HepG2 (cell line): ENCODE data around the gene VSX1. TPM values are rescaled to one million over a fixed set of nuclear protein-coding genes. Genes with fewer than 3 reads are reported as not detected.

Source experiments
- ATAC-seq: fragments of 200-7000 bp; cut with Tn5 transposase; 3 replicates; pipeline ENCODE4 v1.9.1; 2020; ENCODE audit warnings: mild to moderate bottlenecking, moderate library complexity
- BruUV-seq: library from RNA; stranded (reverse); fragments of 400-500 nt; replicated peaks from 2 replicates; lab custom pipeline; 2021; lab: Mats Ljungman, UMichigan
- CTCF ChIA-PET: fragments of 300-600 bp; formaldehyde crosslinking; extraction: SDS; loops from one replicate; lab custom pipeline; 2021; ENCODE audit warnings: low total read pairs, inconsistent platforms, low intra/inter-chr PET ratio; lab: Yijun Ruan, JAX
- POLR2A ChIA-PET: fragments of 350-600 bp; sonication (Branson Sonifier 250); formaldehyde crosslinking; loops from one replicate; lab custom pipeline; 2020; ENCODE audit warnings: antibody characterized with exemption, inconsistent platforms; lab: Yijun Ruan, JAX
- DNase-seq: peaks from one replicate; pipeline ENCODE4 v3.0.0-alpha.2; 2015; ENCODE audit warnings: low spot score
- FAIRE-seq: peaks from 3 replicates; lab custom pipeline; 2011; peaks lifted over from hg19 to GRCh38; lab: Jason Lieb, UNC
- H2AFZ ChIP-seq: one replicate; pipeline ENCODE4 v1.6.1; 2011; ENCODE audit warnings: low read length, inconsistent platforms
- H3K27ac ChIP-seq: fragments of 300-600 bp; 3 replicates; pipeline ENCODE4 v1.8.0; 2011; ENCODE audit warnings: mixed run types, mild to moderate bottlenecking, mixed read lengths, low read length, inconsistent platforms; ENCODE audit not compliant: insufficient read depth; ENCODE audit errors: extremely low read length
- H3K27me3 ChIP-seq, 2 experiments: fragments of 200-600 bp in 1 of 2; 2 replicates in 1 of 2; 3 replicates in 1 of 2; pipeline versions ENCODE4 v1.6.0 to v1.8.0; 2011; ENCODE audit warnings: low read length in 2 of 2, mild to moderate bottlenecking in 2 of 2, moderate library complexity in 2 of 2, inconsistent platforms in 1 of 2; ENCODE audit not compliant: insufficient read depth in 2 of 2, control insufficient read depth in 1 of 2
- H3K36me3 ChIP-seq, 2 experiments: fragments of 200-600 bp in 1 of 2; replicated peaks in 1 of 2; 2 replicates in 1 of 2; 3 replicates in 1 of 2; pipeline versions ENCODE4 v1.5.1 to v1.8.0; 2011; ENCODE audit warnings: low read length in 2 of 2, inconsistent platforms in 1 of 2; ENCODE audit not compliant: insufficient read depth in 2 of 2, control insufficient read depth in 1 of 2
- H3K4me1 ChIP-seq: 2 replicates; pipeline ENCODE4 v1.5.1; 2012; ENCODE audit warnings: low read length, inconsistent platforms; ENCODE audit not compliant: insufficient read depth
- H3K4me2 ChIP-seq: 2 replicates; pipeline ENCODE4 v1.6.0; 2011; ENCODE audit warnings: low read depth, low read length, inconsistent platforms
- H3K4me3 ChIP-seq, 3 experiments: fragments of 200-600 bp in 1 of 3; sonication (generic), shearing (Covaris generic) in 1 of 3; replicated peaks in 1 of 3; 2 replicates each; pipeline ENCODE4 v1.5.1; 2011 to 2016; ENCODE audit warnings: low read length in 3 of 3, inconsistent platforms in 2 of 3, low read depth in 2 of 3, mild to moderate bottlenecking in 2 of 3, control low read depth in 1 of 3, mixed read lengths in 1 of 3; ENCODE audit not compliant: insufficient read depth in 1 of 3
- H3K79me2 ChIP-seq: one replicate; pipeline ENCODE4 v1.6.1; 2011; ENCODE audit warnings: low read length, inconsistent platforms; ENCODE audit not compliant: insufficient read depth
- H3K9ac ChIP-seq: 2 replicates; pipeline ENCODE4 v1.6.0; 2011; ENCODE audit warnings: mild to moderate bottlenecking, low read depth, low read length, inconsistent platforms; ENCODE audit not compliant: insufficient read depth
- H3K9me3 ChIP-seq: 2 replicates; pipeline ENCODE4 v1.5.1; 2012; ENCODE audit warnings: mild to moderate bottlenecking, low read length
- H4K20me1 ChIP-seq: 2 replicates; pipeline ENCODE4 v1.6.0; 2011; ENCODE audit warnings: inconsistent platforms, mild to moderate bottlenecking, low read length, moderate library complexity; ENCODE audit not compliant: insufficient read depth
- ELF3 ChIP-seq: IDR thresholded peaks from 2 replicates; pipeline ENCODE4 v1.6.1; 2016; ENCODE audit warnings: missing genetic modification reagents, missing compliant biosample characterization
- ELF4 ChIP-seq: sonication (generic); formaldehyde crosslinking; IDR thresholded peaks from 2 replicates; pipeline ENCODE4 v1.5.0; 2020; ENCODE audit warnings: missing genetic modification reagents, mild to moderate bottlenecking, moderate library complexity, borderline replicate concordance
- KDM6A ChIP-seq: IDR thresholded peaks from 2 replicates; pipeline ENCODE4 v1.6.1; 2016; ENCODE audit warnings: low read depth
- MED13 ChIP-seq: sonication (generic); formaldehyde crosslinking; IDR thresholded peaks from 2 replicates; pipeline ENCODE4 v1.5.0; 2020; ENCODE audit warnings: missing genetic modification reagents
- MIXL1 ChIP-seq: IDR thresholded peaks from 2 replicates; pipeline ENCODE4 v1.6.1; 2016
- NR3C1 ChIP-seq: sonication (generic); formaldehyde crosslinking; IDR thresholded peaks from 2 replicates; pipeline ENCODE4 v1.4.0; 2020; ENCODE audit warnings: missing genetic modification reagents
- SP4 ChIP-seq: sonication (generic); formaldehyde crosslinking; IDR thresholded peaks from 2 replicates; pipeline ENCODE4 v1.8.1; 2023; ENCODE audit warnings: mild to moderate bottlenecking, missing genetic modification reagents
- TBP ChIP-seq: sonication (generic); formaldehyde crosslinking; IDR thresholded peaks from 2 replicates; pipeline ENCODE4 v1.5.0; 2020; ENCODE audit warnings: missing genetic modification reagents
- TCF7L2 ChIP-seq: IDR thresholded peaks from 2 replicates; pipeline ENCODE4 v1.6.1; 2011; ENCODE audit warnings: mild to moderate bottlenecking, low read depth, low read length, moderate library complexity
- ZNF296 ChIP-seq: sonication (generic); formaldehyde crosslinking; conservative IDR thresholded peaks from 2 replicates; pipeline ENCODE4 v1.5.0; 2020; ENCODE audit warnings: mild to moderate bottlenecking, missing genetic modification reagents
- ZNF33B ChIP-seq: sonication (generic); formaldehyde crosslinking; IDR thresholded peaks from 2 replicates; pipeline ENCODE4 v1.5.1; 2020; ENCODE audit warnings: mild to moderate bottlenecking, missing genetic modification reagents
- ZNF781 ChIP-seq: sonication (generic); formaldehyde crosslinking; IDR thresholded peaks from 2 replicates; pipeline ENCODE4 v1.5.1; 2020; ENCODE audit warnings: borderline replicate concordance, mild to moderate bottlenecking, missing genetic modification reagents; ENCODE audit errors: not compliant biosample characterization
- ZNF792 ChIP-seq: IDR thresholded peaks from 2 replicates; pipeline ENCODE4 v1.6.1; 2016
- WGBS: methylation state at CpG from one replicate; pipeline ENCODE4 v1.1.6; 2017; ENCODE audit warnings: low lambda C conversion rate; 5-methylcytosine and 5-hydroxymethylcytosine counted together
- in situ Hi-C: cut with HindIII; loops from 2 replicates; pipeline ENCODE4 v1.10.0; 2017; ENCODE audit warnings: low pct_unique_long_range_greater_than_20kb; ENCODE audit not compliant: extremely low pct_ligation_motif_present
- intact Hi-C: fragments of 100-400 bp; cut with micrococcal nuclease; formaldehyde crosslinking; loops from one replicate; pipeline ENCODE4 v1.10.0; 2022; ENCODE audit not compliant: unreplicated experiment
- polyA plus RNA-seq, 8 experiments: library from polyadenylated mRNA; depleted of rRNA in 3 of 8; stranded (reverse) in 7 of 8; unstranded in 1 of 8; fragments of >200 nt; fragmentation: Illumina TruSeq in 4 of 8; extraction: Trizol in 4 of 8; gene quantifications; 2 replicates each; pipeline versions ENCODE4 v1.2.1 to v1.2.3, GENCODE V29; 2011 to 2016; ENCODE audit warnings: low read depth in 4 of 8, missing spikeins in 1 of 8, mixed read lengths in 1 of 8; ENCODE audit not compliant: insufficient read depth in 1 of 8
- total RNA-seq, 5 experiments: library from RNA; depleted of rRNA; stranded (reverse); fragments of >200 nt; fragmentation: Illumina TruSeq; extraction: Trizol; gene quantifications; 2 replicates each; pipeline ENCODE4 v1.2.3, GENCODE V29; 2016; ENCODE audit warnings: low read depth in 1 of 5
- TF ChIP-seq, protein P1 (sequence below): sonication (generic); IDR thresholded peaks from 2 replicates; pipeline ENCODE4 v1.6.1; 2016; ENCODE audit warnings: low read depth, borderline replicate concordance
- TF ChIP-seq, protein P2 (sequence below): sonication (generic); formaldehyde crosslinking; IDR thresholded peaks from 2 replicates; pipeline ENCODE4 v1.4.0; 2020; ENCODE audit warnings: missing genetic modification reagents
- TF ChIP-seq, protein P3 (sequence below): sonication (generic); formaldehyde crosslinking; IDR thresholded peaks from 2 replicates; pipeline ENCODE4 v1.4.0; 2020; ENCODE audit warnings: mild to moderate bottlenecking, missing genetic modification reagents
- TF ChIP-seq, protein P4 (sequence below): IDR thresholded peaks from 2 replicates; pipeline ENCODE4 v1.6.1; 2016; ENCODE audit warnings: low read depth
- TF ChIP-seq, protein P5 (sequence below): sonication (generic); formaldehyde crosslinking; IDR thresholded peaks from 2 replicates; pipeline ENCODE4 v1.4.0; 2020; ENCODE audit warnings: low read depth, mild to moderate bottlenecking, missing genetic modification reagents

Gene VSX1
- total and polyA plus RNA-seq, 2 of the 13 experiments (the other 11 are each of a cell fraction or from before 2014, with no cell fraction given) = 0.04 TPM; not detected in 1

DNA sequence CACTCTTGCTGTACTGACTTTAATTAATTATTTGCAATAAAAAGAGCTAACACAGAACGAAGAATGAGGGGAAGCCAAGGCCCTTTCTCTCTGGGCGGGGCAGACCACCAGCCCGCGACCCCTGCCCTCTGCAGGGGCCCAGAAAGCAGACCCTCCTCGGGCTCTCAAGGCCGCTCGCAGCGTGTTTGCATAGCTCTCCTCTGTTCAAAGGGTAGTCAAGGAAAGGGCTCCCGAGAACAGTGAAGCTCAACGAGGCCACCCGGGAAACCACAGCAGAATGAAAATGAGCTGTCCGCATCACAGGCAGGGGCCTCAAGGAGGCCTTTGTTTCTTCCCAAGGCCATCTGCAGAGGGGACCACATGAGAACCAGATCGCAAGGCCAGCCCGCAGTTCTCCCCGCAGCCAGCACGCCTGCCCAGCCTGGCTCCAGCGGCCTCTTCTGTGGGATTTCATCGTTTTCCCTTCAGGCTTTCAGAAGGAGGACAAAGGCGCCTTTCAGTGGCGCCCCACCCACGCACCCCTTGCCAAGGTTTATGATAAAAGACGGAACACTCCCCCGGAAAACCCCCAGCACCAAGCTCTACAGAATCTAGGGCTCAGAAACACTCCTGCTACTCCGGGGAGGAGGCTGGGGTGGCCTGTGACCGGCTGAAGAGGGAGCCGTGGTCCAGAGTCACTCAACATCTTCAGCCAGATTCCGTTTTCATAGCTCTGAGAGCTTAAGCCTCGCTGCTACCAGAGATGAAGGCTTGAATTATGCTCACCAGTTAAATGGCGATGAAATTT is 49.3 kb downstream of the VSX1 start:
- H3K4me3 ChIP-seq = peak overlapping the region; percentile 12 to 56 (median 22); a peak in 5 of 6 replicates
- CTCF ChIA-PET = interaction anchor here (1.0 kb wide), 1 partner anchor 38 kb away, joined by 3 read pairs; no protein-coding TSS in a partner anchor
- peak; percentile 88 for DNase-seq
- no peak overlapping the region for H2AFZ ChIP-seq
- in situ Hi-C loops = no loop called here
- H3K36me3 ChIP-seq = no peaks in the 10 kb centered on the region
- no peaks in the 10 kb centered on the region for H4K20me1 ChIP-seq
- peak; percentile 91 for ATAC-seq
- H3K9me3 ChIP-seq = no peaks in the 10 kb centered on the region
- peak overlapping the region; percentile 33; the same call in 1 of the 2 replicates for H3K9ac ChIP-seq
- peaks cover 64% of the 10 kb centered on the region for H3K4me1 ChIP-seq
- no TSS peak for BruUV-seq
- FAIRE-seq = peak; percentile 70
- H3K79me2 ChIP-seq = no peaks in the 10 kb centered on the region
- H3K27ac ChIP-seq = peak overlapping the region; percentile 55
- no peaks in the 10 kb centered on the region for H3K27me3 ChIP-seq
- POLR2A ChIA-PET = interaction anchor here (0.8 to 4.3 kb wide), 13 partner anchors 9 to 162 kb away, joined by 3 to 77 read pairs (median 5); partner anchors contain the start of genes ACSS1 and ENTPD6
- intact Hi-C loops = loop anchor here (1.0 to 5.0 kb wide), 4 partner anchors 14 to 38 kb away; no protein-coding TSS in a partner anchor
- 9% methylated on average over 28 of the region's 29 CpGs for WGBS
- peak overlapping the region; percentile 72 for H3K4me2 ChIP-seq
- TF ChIP-seq MED13 (CRISPR knock-in tag) (peak; percentile 79; the same call in 1 of the 2 replicates), TCF7L2 (peak; percentile 44; the same call in 1 of the 2 replicates), SP4 (peak; percentile 58), NR3C1 (no peak), ZNF33B (CRISPR knock-in tag) (no peak), ELF4 (CRISPR knock-in tag) (no peak), TBP (CRISPR knock-in tag) (no peak), ELF3 (CRISPR knock-in tag) (no peak; the same call in 1 of the 2 replicates), MIXL1 (CRISPR knock-in tag) (0 out of 2 replicates have a peak, but pooled peaks have one; percentile 16), KDM6A (CRISPR knock-in tag) (no peak; the same call in 1 of the 2 replicates), ZNF781 (CRISPR knock-in tag) (no peak), ZNF792 (no peak), ZNF296 (CRISPR knock-in tag) (no peak)
- TF ChIP-seq, protein P1, sequence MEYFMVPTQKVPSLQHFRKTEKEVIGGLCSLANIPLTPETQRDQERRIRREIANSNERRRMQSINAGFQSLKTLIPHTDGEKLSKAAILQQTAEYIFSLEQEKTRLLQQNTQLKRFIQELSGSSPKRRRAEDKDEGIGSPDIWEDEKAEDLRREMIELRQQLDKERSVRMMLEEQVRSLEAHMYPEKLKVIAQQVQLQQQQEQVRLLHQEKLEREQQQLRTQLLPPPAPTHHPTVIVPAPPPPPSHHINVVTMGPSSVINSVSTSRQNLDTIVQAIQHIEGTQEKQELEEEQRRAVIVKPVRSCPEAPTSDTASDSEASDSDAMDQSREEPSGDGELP = no peak
- TF ChIP-seq, protein P2, sequence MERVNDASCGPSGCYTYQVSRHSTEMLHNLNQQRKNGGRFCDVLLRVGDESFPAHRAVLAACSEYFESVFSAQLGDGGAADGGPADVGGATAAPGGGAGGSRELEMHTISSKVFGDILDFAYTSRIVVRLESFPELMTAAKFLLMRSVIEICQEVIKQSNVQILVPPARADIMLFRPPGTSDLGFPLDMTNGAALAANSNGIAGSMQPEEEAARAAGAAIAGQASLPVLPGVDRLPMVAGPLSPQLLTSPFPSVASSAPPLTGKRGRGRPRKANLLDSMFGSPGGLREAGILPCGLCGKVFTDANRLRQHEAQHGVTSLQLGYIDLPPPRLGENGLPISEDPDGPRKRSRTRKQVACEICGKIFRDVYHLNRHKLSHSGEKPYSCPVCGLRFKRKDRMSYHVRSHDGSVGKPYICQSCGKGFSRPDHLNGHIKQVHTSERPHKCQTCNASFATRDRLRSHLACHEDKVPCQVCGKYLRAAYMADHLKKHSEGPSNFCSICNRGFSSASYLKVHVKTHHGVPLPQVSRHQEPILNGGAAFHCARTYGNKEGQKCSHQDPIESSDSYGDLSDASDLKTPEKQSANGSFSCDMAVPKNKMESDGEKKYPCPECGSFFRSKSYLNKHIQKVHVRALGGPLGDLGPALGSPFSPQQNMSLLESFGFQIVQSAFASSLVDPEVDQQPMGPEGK (CRISPR knock-in tag) = peak; percentile 84
- TF ChIP-seq, protein P3, sequence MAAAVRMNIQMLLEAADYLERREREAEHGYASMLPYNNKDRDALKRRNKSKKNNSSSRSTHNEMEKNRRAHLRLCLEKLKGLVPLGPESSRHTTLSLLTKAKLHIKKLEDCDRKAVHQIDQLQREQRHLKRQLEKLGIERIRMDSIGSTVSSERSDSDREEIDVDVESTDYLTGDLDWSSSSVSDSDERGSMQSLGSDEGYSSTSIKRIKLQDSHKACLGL = no peak
- TF ChIP-seq, protein P4, sequence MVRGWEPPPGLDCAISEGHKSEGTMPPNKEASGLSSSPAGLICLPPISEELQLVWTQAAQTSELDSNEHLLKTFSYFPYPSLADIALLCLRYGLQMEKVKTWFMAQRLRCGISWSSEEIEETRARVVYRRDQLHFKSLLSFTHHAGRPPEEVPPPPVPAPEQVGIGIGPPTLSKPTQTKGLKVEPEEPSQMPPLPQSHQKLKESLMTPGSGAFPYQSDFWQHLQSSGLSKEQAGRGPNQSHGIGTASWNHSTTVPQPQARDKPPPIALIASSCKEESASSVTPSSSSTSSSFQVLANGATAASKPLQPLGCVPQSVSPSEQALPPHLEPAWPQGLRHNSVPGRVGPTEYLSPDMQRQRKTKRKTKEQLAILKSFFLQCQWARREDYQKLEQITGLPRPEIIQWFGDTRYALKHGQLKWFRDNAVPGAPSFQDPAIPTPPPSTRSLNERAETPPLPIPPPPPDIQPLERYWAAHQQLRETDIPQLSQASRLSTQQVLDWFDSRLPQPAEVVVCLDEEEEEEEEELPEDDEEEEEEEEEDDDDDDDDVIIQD (CRISPR knock-in tag) = no peak
- TF ChIP-seq, protein P5, sequence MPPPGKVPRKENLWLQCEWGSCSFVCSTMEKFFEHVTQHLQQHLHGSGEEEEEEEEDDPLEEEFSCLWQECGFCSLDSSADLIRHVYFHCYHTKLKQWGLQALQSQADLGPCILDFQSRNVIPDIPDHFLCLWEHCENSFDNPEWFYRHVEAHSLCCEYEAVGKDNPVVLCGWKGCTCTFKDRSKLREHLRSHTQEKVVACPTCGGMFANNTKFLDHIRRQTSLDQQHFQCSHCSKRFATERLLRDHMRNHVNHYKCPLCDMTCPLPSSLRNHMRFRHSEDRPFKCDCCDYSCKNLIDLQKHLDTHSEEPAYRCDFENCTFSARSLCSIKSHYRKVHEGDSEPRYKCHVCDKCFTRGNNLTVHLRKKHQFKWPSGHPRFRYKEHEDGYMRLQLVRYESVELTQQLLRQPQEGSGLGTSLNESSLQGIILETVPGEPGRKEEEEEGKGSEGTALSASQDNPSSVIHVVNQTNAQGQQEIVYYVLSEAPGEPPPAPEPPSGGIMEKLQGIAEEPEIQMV = 0 out of 2 replicates have a peak, but pooled peaks have one; percentile 51
